GM23248 (cell line): Measurements from ENCODE around the gene PTP4A2.
"Not testable (repeated sequence)": the region's sequence is repeated elsewhere in the genome, so short reads cannot be mapped to it uniquely, and the experiment has no call there.

Experiments
- EZH2 ChIP-seq: fragments of 200-600 bp; sonication (generic); IDR thresholded peaks from 2 replicates; pipeline ENCODE4 v1.6.1; 2018; ENCODE audit warnings: antibody characterized with exemption, mild to moderate bottlenecking; ENCODE audit not compliant: insufficient read depth, poor library complexity, severe bottlenecking
- EZH2phosphoT487 ChIP-seq: fragments of 200-600 bp; sonication (generic); IDR thresholded peaks from 2 replicates; pipeline ENCODE4 v1.6.1; 2018; ENCODE audit warnings: antibody characterized with exemption, moderate library complexity, mild to moderate bottlenecking, low read depth; ENCODE audit not compliant: insufficient read depth

DNA sequence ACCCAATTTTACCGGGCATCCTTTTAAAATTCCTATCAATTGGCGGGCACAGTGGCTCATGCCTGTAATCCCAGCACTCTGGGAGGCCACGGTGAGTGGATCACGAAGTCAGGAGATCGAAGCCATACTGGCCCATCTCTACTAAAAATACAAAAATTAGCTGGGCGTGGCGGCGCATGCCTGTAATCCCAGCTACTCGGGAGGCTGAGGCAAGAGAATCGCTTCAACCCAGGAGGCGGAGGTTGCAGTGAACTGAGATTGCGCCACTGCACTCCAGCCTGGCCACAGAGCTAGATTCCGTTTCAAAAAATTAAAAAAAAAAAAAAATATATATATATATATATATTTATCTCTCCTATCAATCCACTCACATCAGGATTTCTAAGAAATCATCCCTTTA, 12.3 kb downstream of the PTP4A2 start:
- not testable (repeated sequence) for TF ChIP-seq EZH2, EZH2phosphoT487
